Stimulated activated naive CD8-positive, alpha-beta T cell treated with anti-CD3 and anti-CD28 coated beads, Interleukin-15, amount 100 ng/mL, for 72 hours (primary cell): ENCODE measurements around the gene GMFB.
A peak's percentile ranks its signal among the peaks of the same experiment; 100 is the strongest.

ENCODE experiments used
- ATAC-seq: fragments of 150-1000 bp; cut with Tn5 transposase; 2 replicates; pipeline ENCODE4 v1.10.0; 2021; ENCODE audit warnings: mild to moderate bottlenecking, moderate library complexity
- DNase-seq, 2 donors: peaks; one replicate each; pipeline ENCODE4 v3.0.0; 2021 to 2022
- H3K27ac Mint-ChIP-seq, 2 donors: one replicate each; pipeline ENCODE4 v1.8.0; 2022; ENCODE audit warnings: mild to moderate bottlenecking in 2 of 2, mixed read lengths in 2 of 2, moderate library complexity in 2 of 2
- H3K27me3 Mint-ChIP-seq: one replicate; pipeline ENCODE4 v1.8.0; 2022; ENCODE audit warnings: mixed read lengths
- H3K4me1 Mint-ChIP-seq: one replicate; pipeline ENCODE4 v1.8.0; 2022; ENCODE audit warnings: mild to moderate bottlenecking, mixed read lengths
- H3K4me3 Mint-ChIP-seq, 2 donors: one replicate each; pipeline ENCODE4 v1.8.0; 2022; ENCODE audit warnings: mild to moderate bottlenecking in 2 of 2, mixed read lengths in 2 of 2, moderate library complexity in 1 of 2
- H3K9me3 Mint-ChIP-seq, 2 donors: one replicate each; pipeline ENCODE4 v1.8.0; 2022; ENCODE audit warnings: mixed read lengths in 2 of 2

The GMFB gene

GRCh38 chr14:54502602-54503001, 13.8 kb upstream of the GMFB start:
- no peak overlapping the region for H3K4me3 Mint-ChIP-seq
- DNase-seq, result no peak
- no peaks in the 10 kb centered on the region for H3K4me1 Mint-ChIP-seq
- H3K27me3 Mint-ChIP-seq, result peaks cover 21% of the 10 kb centered on the region
- no peak overlapping the region for H3K27ac Mint-ChIP-seq
- ATAC-seq, result no peak
- no peaks in the 10 kb centered on the region for H3K9me3 Mint-ChIP-seq

- peaks cover under 1% of the 10 kb centered on the region for H3K4me1 Mint-ChIP-seq
- H3K27me3 Mint-ChIP-seq, result peaks cover 21% of the 10 kb centered on the region
- no peak overlapping the region for H3K4me3 Mint-ChIP-seq
- DNase-seq, result no peak
- H3K27ac Mint-ChIP-seq, result no peak overlapping the region
- no peak for ATAC-seq
- H3K9me3 Mint-ChIP-seq, result no peaks in the 10 kb centered on the region
Observed at GRCh38 chr14:54501480-54501879, 12.7 kb upstream of the GMFB start.

DNA sequence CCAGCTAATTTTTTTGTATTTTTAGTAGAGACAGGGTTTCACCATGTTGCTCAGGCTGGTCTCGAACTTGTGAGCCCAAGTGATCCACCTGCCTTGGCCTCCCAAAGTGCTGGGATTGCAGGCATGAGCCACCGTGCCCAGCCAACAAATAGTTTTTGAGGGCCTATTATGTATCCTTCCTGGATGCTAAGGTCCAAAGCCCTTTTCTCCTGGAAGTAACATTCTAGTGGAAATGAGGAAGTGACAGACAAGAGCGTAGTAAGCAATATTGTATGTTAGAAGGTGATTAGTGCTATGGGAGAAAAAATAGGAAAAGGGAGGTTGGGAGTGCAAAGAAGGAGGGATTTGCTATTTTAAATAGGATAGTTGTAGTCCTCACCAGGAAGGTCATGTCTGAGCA, 12.0 kb upstream of the GMFB start:
- DNase-seq (no peak), ATAC-seq (no peak)
- Mint-ChIP-seq H3K9me3 (no peaks in the 10 kb centered on the region), H3K4me1 (peaks cover 6% of the 10 kb centered on the region), H3K27me3 (peaks cover 21% of the 10 kb centered on the region), H3K27ac (no peak overlapping the region), H3K4me3 (no peak overlapping the region)

GRCh38 chr14:54498579-54498978, 9.8 kb upstream of the GMFB start:
- peaks cover 6% of the 10 kb centered on the region for H3K4me1 Mint-ChIP-seq
- no peaks in the 10 kb centered on the region for H3K9me3 Mint-ChIP-seq
- H3K27ac Mint-ChIP-seq, result no peak overlapping the region
- ATAC-seq, result no peak
- no peak overlapping the region for H3K4me3 Mint-ChIP-seq
- H3K27me3 Mint-ChIP-seq, result peaks cover 21% of the 10 kb centered on the region
- DNase-seq, result no peak

DNA sequence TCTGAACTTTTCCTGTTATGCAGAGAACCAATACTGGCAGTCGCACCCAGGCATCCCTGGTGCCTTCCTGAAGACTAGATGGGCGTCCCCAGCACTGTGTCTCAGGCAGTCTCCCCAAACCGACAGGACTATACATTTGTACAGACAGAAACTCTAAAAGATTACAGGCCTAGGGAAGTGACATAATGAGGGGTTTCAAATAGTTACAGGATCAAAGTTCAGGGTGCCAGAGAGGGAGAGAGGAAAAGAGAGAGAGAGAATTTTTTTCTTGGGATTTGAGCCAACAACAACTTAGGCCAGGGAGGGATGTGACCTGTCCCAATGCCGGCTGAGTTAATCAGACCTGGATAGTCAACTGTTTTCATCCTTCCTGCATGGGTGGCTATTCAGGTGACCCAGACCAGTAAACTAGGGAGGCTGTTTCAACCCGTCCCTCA, 9.3 kb upstream of the GMFB start:
- Mint-ChIP-seq H3K4me1 (peaks cover 6% of the 10 kb centered on the region), H3K9me3 (no peaks in the 10 kb centered on the region), H3K27ac (peak overlapping the region in 1 of 2 donors; percentile 59), H3K27me3 (peaks cover 21% of the 10 kb centered on the region), H3K4me3 (no peak overlapping the region)
- DNase-seq (no peak), ATAC-seq (no peak)

GRCh38 chr14:54497224-54497623, 8.4 kb upstream of the GMFB start:
- DNase-seq (no peak), ATAC-seq (no peak)
- H3K4me3 Mint-ChIP-seq, result no peak overlapping the region
- peaks cover 21% of the 10 kb centered on the region for H3K27me3 Mint-ChIP-seq
- H3K27ac Mint-ChIP-seq, result no peak overlapping the region
- H3K4me1 Mint-ChIP-seq, result peaks cover 6% of the 10 kb centered on the region
- H3K9me3 Mint-ChIP-seq, result no peaks in the 10 kb centered on the region

- ATAC-seq (no peak), DNase-seq (no peak)
- H3K27ac Mint-ChIP-seq, result no peak overlapping the region
- H3K4me3 Mint-ChIP-seq, result no peak overlapping the region
- peaks cover 6% of the 10 kb centered on the region for H3K27me3 Mint-ChIP-seq
- H3K9me3 Mint-ChIP-seq, result no peaks in the 10 kb centered on the region
- peaks cover 15% of the 10 kb centered on the region for H3K4me1 Mint-ChIP-seq
Observed at GRCh38 chr14:54493293-54493692, 4.5 kb upstream of the GMFB start.

GRCh38 chr14:54490445-54491175, 1.8 kb upstream of the GMFB start:
- no peaks in the 10 kb centered on the region for H3K27me3 Mint-ChIP-seq
- DNase-seq (no peak), ATAC-seq (no peak)
- no peaks in the 10 kb centered on the region for H3K9me3 Mint-ChIP-seq
- H3K4me3 Mint-ChIP-seq, result no peak overlapping the region
- no peak overlapping the region for H3K27ac Mint-ChIP-seq
- peaks cover 33% of the 10 kb centered on the region for H3K4me1 Mint-ChIP-seq

GRCh38 chr14:54489731-54490444, 1.1 kb upstream of the GMFB start:
- H3K4me3 Mint-ChIP-seq, result peak overlapping the region; percentile 76 to 94
- peaks cover 40% of the 10 kb centered on the region for H3K4me1 Mint-ChIP-seq
- no peaks in the 10 kb centered on the region for H3K27me3 Mint-ChIP-seq
- no peak for ATAC-seq
- DNase-seq, result no peak
- peak overlapping the region; percentile 90 to 97 for H3K27ac Mint-ChIP-seq
- H3K9me3 Mint-ChIP-seq, result no peaks in the 10 kb centered on the region

DNA sequence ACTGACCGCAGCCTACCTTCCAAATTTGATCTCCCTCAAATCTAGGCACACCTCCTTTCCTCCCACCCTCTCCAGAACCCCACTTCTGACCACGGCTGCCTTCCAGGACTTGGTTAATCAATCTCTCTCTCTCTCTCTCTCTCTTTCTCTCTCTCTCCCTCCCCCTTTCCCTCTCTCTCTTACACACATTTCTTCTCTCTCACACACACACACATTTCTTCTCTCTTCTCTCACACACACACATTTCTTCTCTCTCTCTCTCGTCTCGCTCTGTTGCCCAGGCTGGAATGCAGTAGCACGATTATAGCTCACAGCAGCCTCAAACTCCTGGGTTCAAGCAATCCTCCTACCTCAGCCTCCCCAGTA, 521 bp upstream of the GMFB start:
- H3K27me3 Mint-ChIP-seq, result no peaks in the 10 kb centered on the region
- H3K4me1 Mint-ChIP-seq, result peaks cover 46% of the 10 kb centered on the region
- H3K4me3 Mint-ChIP-seq, result peak overlapping the region; percentile 76 to 94
- H3K27ac Mint-ChIP-seq, result peak overlapping the region; percentile 90 to 97
- ATAC-seq (no peak), DNase-seq (no peak)
- no peaks in the 10 kb centered on the region for H3K9me3 Mint-ChIP-seq

GRCh38 chr14:54488318-54488645, 498 bp downstream of the GMFB start:
- DNase-seq, result no peak
- H3K27me3 Mint-ChIP-seq, result no peaks in the 10 kb centered on the region
- no peaks in the 10 kb centered on the region for H3K9me3 Mint-ChIP-seq

DNA sequence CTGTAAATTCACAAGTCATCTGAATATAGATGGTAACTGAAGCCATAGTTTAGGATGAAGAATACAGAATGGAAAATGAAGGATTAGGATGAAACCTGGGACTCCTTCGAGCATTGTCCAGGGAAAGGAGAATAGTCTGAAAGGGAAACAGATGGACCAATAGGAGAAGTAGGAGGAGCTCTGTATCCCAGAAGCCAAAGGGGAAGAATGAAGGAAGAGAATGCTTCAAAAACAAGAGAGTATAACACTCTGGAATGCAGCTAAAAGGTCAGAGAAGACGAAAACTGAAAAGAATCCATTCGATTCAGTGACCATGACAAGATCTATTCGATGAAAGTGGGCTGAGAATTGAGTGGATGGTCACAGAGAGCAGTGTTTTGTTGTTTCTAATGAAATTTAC, 1.0 kb downstream of the GMFB start:
- peak overlapping the region; percentile 3 to 95 for H3K27ac Mint-ChIP-seq
- DNase-seq, result no peak
- no peaks in the 10 kb centered on the region for H3K9me3 Mint-ChIP-seq
- H3K27me3 Mint-ChIP-seq, result no peaks in the 10 kb centered on the region
- ATAC-seq, result no peak
- peak overlapping the region; percentile 76 to 94 for H3K4me3 Mint-ChIP-seq
- peaks cover 61% of the 10 kb centered on the region for H3K4me1 Mint-ChIP-seq

More at GRCh38 chr14:54488318-54488645, 498 bp downstream of the GMFB start:
- Mint-ChIP-seq H3K27ac (peak overlapping the region; percentile 3 to 95), H3K4me3 (peak overlapping the region; percentile 76 to 94), H3K4me1 (peaks cover 56% of the 10 kb centered on the region)
- ATAC-seq, result no peak

DNA sequence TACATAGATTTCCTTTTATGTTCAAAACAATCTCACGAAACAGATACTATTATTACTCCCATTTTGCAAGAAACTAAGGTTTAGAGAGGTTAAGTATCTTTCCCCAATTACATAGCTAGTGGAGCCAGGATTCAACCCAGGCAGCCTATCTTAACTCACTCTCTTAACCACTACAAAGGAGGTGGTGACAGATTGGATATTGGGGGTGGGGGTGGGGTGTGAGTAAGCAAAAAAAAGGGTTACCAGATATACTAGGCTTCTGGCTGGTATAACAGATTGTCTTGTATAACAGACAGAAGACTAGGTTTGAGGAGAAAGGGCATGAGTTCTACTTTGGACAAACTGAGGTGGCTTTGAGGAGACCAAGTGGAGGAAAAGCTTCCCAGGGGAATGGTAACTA, 2.1 kb downstream of the GMFB start:
- Mint-ChIP-seq H3K9me3 (no peaks in the 10 kb centered on the region), H3K4me1 (peaks cover 63% of the 10 kb centered on the region), H3K27ac (no peak overlapping the region), H3K4me3 (peak overlapping the region; percentile 76 to 94), H3K27me3 (no peaks in the 10 kb centered on the region)
- no peak for ATAC-seq
- no peak for DNase-seq

DNA sequence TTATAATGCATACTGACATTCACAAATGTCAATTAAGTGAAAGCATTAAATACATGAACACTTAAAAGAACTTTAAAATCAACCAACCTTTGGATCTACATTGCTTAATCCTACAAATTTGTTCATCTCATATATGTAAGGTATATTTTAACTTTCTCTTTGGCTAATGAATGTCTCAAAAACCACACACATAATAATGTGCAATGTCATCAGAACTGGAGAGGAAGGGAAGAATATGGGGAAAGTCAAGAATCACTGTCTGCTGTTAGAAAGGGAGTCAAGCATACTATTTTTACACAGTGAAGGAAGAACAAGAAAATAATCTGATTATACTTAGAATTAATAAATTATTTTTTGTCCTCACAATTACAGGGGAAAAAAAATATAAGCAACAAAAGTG, 4.9 kb downstream of the GMFB start:
- H3K4me1 Mint-ChIP-seq, result peaks cover 54% of the 10 kb centered on the region
- no peak overlapping the region for H3K4me3 Mint-ChIP-seq
- no peak overlapping the region for H3K27ac Mint-ChIP-seq
- H3K9me3 Mint-ChIP-seq, result no peaks in the 10 kb centered on the region
- no peaks in the 10 kb centered on the region for H3K27me3 Mint-ChIP-seq
- DNase-seq (no peak), ATAC-seq (no peak)

DNA sequence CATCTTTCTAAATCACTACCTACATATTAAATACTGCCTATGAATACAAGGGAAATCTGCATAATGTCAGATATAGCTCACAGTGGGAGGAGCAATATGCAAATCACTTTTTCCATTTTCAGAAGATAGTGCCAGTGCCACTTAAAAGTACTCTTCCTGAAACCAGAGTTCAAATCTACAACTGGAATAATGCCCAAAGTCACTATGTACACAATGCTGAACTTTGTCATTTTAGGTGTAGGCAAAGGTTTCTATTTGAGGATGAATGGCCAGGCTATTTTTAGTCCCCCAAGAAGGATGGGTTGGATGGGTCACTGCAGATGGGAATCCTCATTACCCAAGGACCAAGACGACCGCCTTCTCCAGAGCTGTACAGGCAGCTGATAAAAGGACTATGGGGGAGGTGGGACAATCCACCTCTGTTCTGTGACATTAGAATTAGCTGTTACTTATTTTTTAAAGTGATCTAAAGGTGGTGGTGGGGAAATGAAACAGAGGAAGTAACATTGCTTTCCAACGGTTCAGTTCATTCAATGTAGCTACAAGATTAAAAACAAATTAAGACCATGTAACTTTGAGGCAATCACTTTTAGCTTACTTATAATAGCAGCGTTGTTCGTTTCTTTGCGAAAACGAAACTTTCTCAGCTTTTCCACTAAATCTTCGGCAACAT, 5.6 kb downstream of the GMFB start:
- no peaks in the 10 kb centered on the region for H3K9me3 Mint-ChIP-seq
- no peaks in the 10 kb centered on the region for H3K27me3 Mint-ChIP-seq
- no peak overlapping the region for H3K4me3 Mint-ChIP-seq
- ATAC-seq (no peak), DNase-seq (no peak)
- no peak overlapping the region for H3K27ac Mint-ChIP-seq
- peaks cover 54% of the 10 kb centered on the region for H3K4me1 Mint-ChIP-seq

DNA sequence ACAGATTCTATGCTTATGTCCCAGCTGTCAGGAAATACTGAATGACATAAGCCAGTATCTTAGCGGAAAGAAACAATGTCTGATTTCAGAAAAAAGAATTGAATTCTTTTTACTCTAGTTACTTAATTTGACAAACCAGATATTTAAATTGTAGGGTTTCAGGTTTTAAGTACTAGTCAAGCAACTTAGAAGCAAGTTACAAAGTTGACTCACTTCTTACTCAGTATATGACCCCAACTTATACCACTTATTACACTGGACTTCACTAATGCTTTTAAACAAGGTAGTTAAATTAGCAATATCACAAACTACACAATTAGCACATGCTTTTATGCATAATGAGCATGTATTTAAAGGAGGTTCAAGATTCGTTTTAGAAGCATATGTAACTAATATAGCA, 7.1 kb downstream of the GMFB start:
- Mint-ChIP-seq H3K27ac (no peak overlapping the region), H3K9me3 (no peaks in the 10 kb centered on the region), H3K4me1 (peaks cover 41% of the 10 kb centered on the region), H3K4me3 (no peak overlapping the region), H3K27me3 (no peaks in the 10 kb centered on the region)
- no peak for ATAC-seq
- DNase-seq, result no peak
